C4-2B (cell line): ENCODE measurements around the gene ARFGAP1.
"Not testable (repeated sequence)": the region's sequence is repeated elsewhere in the genome, so short reads cannot be mapped to it uniquely, and the experiment has no call there.

Experiments used
- H3K27ac ChIP-seq: fragments of 450-650 bp; 2 replicates; pipeline ENCODE4 v1.5.1; 2017
- ZFX ChIP-seq: fragments of 450-650 bp; IDR thresholded peaks from 2 replicates; pipeline ENCODE4 v1.6.1; 2017
- TF ChIP-seq, protein P1 (sequence below): fragments of 450-650 bp; conservative IDR thresholded peaks from 2 replicates; pipeline ENCODE4 v1.5.1; 2017; ENCODE audit warnings: mild to moderate bottlenecking

ARFGAP1 gene

DNA sequence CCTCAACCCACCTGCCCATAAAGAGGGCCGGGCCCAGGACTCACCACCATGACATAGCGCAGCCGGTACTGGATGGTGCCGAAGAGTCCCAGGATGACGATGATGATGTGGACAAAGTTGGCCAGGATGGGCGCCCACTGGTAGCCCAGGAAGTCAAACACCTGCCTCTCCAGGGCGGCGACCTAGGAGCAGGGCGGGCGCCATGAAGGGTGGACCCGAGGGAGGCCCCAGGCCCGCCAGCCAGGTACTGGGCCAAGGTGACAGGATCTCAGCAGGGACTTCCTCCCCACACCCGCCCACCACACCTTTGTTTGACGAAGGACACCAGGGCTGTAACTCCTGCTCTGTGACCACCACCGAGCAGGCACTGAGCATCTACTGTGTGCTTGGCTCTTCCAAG is 22.7 kb upstream of the ARFGAP1 start:
- no peak overlapping the region for H3K27ac ChIP-seq
- no peak for TF ChIP-seq ZFX
- TF ChIP-seq, protein P1, sequence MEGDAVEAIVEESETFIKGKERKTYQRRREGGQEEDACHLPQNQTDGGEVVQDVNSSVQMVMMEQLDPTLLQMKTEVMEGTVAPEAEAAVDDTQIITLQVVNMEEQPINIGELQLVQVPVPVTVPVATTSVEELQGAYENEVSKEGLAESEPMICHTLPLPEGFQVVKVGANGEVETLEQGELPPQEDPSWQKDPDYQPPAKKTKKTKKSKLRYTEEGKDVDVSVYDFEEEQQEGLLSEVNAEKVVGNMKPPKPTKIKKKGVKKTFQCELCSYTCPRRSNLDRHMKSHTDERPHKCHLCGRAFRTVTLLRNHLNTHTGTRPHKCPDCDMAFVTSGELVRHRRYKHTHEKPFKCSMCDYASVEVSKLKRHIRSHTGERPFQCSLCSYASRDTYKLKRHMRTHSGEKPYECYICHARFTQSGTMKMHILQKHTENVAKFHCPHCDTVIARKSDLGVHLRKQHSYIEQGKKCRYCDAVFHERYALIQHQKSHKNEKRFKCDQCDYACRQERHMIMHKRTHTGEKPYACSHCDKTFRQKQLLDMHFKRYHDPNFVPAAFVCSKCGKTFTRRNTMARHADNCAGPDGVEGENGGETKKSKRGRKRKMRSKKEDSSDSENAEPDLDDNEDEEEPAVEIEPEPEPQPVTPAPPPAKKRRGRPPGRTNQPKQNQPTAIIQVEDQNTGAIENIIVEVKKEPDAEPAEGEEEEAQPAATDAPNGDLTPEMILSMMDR: no peak

DNA sequence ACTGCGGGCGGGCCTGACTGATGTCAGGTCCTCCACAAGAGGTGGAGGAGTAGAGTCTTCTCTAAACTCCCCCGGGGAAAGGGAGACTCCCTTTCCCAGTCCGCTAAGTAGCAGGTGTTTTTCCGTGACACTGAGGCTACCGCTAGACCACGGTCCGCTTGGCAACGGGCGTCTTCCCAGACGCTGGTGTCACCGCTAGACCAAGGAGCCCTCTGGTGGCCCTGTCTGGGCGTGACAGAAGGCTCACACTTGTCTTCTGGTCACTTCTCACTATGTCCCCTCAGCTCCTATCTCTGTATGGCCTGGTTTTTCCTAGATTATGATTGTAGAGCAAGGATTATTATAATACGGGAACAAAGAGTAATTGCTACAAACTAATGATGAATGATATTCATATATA is 21.3 kb upstream of the ARFGAP1 start:
- H3K27ac ChIP-seq: not testable (repeated sequence)

DNA sequence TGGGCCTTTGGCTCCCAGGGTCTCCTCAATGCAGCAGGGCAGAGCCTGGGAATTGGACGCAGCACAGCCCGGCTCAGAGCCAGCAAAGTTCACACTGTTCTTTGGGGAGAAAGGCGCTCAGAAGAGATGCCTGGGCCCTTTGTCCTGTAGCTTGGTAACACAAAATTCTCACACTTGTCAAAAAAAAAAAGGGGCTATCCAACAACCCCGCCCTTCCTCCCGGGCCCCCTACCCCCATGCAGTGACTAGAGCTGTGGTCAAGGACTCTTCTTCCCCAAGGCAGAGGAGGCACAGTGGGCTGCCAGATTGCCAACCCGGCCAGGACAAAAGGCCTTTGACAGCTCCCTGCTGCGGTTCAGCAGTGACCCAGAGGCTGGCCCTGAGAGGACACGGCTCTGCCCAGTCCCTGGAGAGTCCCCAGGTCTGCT is 20.3 kb upstream of the ARFGAP1 start:
- TF ChIP-seq, protein P1: no peak
- no peak for TF ChIP-seq ZFX
- no peak overlapping the region for H3K27ac ChIP-seq

DNA sequence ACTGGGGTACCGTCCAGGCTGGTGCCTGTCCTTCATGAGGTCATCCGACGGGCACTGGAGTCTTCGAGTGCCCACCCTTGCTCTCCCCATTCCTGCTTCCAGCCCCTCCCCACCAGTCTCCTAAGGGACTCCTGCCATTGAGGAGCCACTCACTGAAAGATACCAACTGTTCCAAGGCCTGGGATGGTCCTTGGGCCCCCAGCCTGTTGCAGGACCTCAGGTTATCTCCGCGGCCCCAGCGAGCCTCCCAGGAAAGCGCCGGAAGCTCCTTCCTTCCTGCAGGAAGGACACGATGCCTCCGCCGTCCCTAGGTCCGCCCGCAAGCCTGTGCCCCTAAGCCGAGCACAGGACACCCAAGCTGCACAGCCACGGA is 19.6 kb upstream of the ARFGAP1 start:
- no peak overlapping the region for H3K27ac ChIP-seq
- TF ChIP-seq, protein P1: no peak
- TF ChIP-seq ZFX: no peak

DNA sequence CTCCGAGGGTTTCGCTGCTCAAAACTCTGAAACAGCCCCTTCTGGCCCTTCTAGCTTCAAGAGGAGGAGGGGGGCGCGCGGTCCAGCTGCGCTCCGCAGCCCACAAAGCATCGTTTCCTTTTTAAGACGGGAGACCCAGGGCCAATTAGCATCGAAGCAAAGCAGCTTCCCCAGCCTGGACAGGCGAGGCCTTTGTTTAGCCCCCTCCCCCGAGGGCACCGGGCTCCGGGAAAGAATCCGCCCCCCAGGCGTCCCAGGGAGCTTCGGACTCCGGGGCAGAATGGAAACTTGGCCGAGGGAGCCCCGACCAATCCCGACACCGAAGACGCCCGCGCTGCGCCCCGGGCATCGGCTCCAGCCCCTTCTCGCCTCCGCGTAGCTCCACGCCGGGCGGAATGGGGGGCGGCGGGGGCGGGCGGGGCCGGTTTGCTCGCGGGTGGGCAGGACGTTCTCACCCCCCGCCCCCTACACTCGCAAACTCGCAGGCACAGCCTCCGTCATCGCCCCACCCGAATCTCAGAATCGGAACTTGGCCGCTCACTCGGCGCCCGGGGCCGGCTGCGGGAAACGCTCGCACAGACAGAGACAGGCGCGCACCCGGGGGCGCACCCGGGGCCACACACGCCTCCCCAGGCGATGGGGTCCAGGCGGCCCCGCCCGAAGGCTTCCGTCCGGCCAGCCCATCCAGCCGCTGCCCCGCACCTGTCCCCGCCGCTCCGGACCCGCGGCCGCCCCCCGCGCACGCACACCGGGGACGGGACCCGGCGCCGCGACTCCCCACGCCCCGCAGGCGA is 19.0 kb upstream of the ARFGAP1 start:
- H3K27ac ChIP-seq: no peak overlapping the region
- no peak for TF ChIP-seq ZFX
- TF ChIP-seq, protein P1: no peak

DNA sequence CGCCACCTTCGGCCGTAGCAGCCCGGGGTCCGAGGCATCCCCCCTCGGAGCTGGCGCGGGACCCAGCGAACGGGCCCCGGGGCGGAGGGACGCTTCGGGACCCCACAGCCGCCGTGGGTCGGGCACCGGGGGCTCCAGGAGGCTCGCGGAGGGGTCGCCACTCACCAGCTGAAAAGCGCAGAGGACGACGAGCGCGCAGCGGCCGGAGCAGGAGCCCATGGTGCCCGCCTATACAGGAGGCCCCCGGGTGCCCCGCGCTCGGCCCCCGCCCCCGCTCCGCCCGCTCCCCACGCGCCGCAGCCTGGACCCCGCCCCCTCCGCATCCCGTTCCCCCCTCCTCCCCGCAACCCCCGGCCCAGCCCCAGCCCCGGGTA is 18.4 kb upstream of the ARFGAP1 start, which contains the start of gene NKAIN4:
Gene NKAIN4, minus strand, starts transcription at position 232 of the 374 bp plus-strand sequence. Its CDS starts 13 bp downstream, at position 219.
- no peak for TF ChIP-seq ZFX
- TF ChIP-seq, protein P1: no peak
- no peak within 1 kb of the TSS for H3K27ac ChIP-seq

DNA sequence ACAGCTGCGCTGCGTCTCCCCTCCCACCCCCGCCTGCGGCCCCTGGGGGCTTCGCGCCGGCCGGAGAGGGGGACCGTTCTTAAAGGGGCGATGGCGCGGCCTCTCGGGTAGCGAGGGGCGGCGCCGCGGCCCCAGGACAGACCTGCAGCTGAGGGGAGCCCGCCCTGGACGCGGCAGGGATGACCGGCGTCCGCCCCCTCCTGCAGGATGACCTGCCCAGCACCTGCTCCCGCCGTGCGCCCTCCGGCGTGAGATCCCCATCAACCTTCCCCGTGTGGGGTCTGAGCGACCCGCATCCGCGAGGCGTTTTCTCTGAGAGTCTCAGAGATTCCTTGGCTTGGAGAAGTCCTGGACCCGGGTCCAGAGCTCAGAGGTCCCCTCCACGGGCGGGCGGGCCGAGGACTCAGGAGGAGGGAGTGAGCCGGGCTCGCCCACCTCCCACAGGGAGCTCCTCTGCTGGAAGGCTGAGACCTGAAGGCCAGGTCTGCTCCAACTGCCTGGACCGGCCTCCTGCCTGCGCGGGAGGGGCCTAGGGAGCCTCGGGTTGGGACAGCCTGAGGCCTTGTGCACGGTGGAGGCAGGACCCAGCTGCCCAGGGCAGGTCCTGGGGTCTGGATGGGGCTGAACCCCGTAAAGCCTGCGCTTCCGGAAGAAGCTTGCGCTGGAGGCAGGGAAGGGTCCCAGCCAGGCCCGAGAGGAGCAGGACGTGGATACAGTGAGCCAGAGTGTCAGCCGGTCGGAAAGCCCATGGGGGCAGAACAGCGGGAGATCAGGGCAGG is 17.8 kb upstream of the ARFGAP1 start:
- H3K27ac ChIP-seq: no peak overlapping the region
- TF ChIP-seq, protein P1: no peak
- TF ChIP-seq ZFX: no peak
